GM19438 (cell line): ENCODE measurements around the gene LRRC4C.

Source experiments
- ATAC-seq: cut with Tn5 transposase; IDR thresholded peaks from one replicate; pipeline ENCODE4 v1.9.1; 2021; ENCODE audit warnings: low read depth; ENCODE audit not compliant: unreplicated experiment

Gene LRRC4C

GRCh38 chr11:41459465-41460401, at the start of gene LRRC4C:
Gene LRRC4C (minus strand): TSS chr11:41459652.
- no peak for ATAC-seq

GRCh38 chr11:41508121-41508520, 48.7 kb upstream of the LRRC4C start:
- ATAC-seq = no peak

GRCh38 chr11:41499429-41499828, 40.0 kb upstream of the LRRC4C start:
- ATAC-seq = no peak

DNA sequence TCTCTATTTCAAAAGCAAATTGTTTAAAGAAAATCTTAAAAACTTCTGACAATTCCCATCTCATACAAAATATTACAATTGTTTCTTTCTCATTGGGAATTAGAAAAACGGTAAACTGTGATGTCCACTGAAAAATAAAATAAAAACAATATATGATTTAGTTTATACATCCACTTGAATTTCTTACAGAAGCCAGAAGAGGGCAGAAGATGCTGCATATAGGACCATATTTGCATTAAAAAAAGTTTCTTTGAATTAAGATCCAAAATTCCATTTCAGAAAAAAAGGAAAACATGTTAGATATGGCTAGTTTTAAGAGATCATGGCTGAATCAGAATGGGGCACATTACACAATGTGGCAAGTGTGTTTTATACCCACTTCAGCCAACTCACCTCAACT, 39.3 kb upstream of the LRRC4C start:
- no peak for ATAC-seq

DNA sequence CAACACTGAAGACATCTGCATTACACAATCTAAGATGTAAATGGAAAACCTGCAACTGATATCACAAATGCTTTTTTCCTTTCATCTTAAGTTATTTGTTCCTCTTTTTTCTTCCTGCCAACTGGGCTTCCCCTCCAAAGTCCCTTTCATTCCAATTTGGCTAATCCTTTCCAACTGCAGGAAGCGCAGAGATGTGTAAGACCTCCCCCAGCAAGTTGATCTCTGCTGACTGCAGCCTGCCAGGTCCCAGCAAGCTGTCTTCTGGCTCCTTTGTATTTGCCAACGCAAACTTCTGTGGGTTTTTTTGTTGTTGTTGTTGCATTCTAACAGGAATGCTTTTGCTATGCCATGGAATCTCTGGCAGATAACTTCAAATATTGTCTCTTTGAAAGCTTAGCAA, 38.5 kb upstream of the LRRC4C start:
- no peak for ATAC-seq

GRCh38 chr11:41494716-41495115, 35.3 kb upstream of the LRRC4C start:
- no peak for ATAC-seq

DNA sequence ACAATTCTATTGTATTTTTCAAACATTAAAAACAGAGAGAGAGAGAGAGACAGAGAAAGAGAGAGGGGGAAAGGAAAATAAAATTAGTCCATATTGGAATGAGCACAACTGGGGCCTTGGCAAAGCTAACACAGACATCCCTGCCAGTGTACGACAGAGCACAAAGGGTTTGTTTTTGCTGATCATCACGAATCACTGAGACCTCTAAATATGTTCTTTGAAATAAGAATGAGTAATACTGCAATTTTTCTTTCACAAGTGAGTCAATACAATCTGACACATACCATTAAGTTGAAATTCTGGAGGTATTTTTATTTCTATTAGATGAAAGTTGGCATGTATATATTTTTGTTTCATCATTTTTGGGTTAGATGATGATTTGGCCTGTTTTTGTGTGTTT, 27.0 kb upstream of the LRRC4C start:
- no peak for ATAC-seq

DNA sequence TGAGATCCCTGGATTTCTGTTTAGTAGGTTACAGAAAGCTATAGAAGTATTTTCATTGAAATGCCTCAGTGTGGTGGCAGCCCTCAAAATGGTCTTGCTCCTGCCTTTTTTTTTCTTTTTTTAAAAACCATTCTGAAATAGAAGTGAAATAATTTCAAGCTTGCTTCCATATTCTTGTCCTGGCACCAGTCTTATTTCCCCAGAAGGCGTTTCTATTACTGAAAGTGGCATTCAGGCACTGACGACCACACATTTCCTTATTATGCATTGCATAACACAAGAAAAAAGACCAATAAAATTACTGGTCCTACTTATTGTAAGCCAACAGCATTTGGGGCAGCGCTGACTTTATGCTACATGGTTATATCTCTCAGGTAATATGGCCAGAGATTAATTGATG, 24.5 kb upstream of the LRRC4C start:
- no peak for ATAC-seq

- no peak for ATAC-seq
These were observed 19.7 kb upstream of the LRRC4C start for GRCh38 chr11:41479179-41479578.

GRCh38 chr11:41461057-41461681, 1.7 kb upstream of the LRRC4C start:
- ATAC-seq = no peak

DNA sequence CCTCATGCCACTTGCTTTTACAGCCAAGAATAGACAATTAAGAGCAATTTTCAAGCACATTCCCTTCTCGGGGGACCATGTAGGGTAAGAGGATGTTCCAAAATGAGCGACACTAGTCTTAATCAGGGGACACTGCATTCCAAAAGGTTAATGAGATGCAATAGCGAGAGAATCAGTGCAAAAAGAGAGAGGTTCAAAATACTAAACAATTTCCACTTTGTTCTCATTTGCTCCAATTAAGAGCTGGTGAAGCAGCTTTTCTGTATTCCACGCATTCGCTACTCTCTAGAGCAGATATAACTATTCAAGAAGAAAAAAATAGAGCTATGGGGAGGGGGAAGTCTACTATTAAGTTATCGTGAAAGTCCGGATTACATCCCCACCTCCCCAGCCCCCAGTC, 811 bp downstream of the LRRC4C start:
- ATAC-seq = no peak

DNA sequence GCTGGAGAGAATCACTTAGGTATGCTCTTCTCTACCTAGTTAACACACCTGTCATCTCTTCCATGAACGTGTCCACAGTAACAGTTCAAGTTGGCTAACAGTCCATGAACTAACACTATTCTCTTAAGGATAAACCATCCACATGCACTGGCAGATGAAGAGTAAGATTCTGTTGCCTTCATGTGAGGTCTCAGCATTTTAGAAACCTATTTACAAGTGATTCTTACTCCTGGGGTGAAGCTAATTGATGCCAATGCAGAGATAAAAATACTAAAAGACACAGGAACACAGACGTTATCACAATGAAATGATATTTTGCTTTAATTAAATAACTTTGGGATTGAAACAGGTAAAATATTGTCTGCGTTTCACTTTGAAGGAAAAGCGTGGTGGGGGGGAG, 1.3 kb downstream of the LRRC4C start:
- ATAC-seq = no peak

- no peak for ATAC-seq
These were observed 2.0 kb downstream of the LRRC4C start for GRCh38 chr11:41457216-41458014.

DNA sequence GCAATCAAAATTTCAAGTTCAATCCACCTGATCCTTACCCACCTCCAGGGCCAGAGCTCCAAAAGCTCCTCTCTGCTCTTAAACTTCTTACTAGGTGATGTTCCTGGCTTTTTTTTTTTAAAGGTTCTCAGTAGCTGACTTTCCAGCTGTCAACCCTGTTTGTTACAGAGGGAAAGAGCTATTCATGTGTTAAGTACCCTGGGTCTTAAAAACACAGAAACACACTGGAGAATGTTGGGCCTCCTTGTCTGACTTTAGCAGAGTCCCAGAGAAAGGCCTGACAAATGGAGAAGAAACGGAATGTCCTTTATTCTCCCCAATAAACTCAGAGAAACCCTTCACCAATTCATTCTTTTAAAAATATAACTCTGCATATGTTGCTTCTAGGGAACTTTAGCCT, 3.2 kb downstream of the LRRC4C start:
- ATAC-seq = no peak

- no peak for ATAC-seq
These were observed 8.4 kb downstream of the LRRC4C start for GRCh38 chr11:41451011-41451410.

GRCh38 chr11:41449483-41450050, 9.9 kb downstream of the LRRC4C start:
- ATAC-seq = no peak

GRCh38 chr11:41446566-41446965, 12.9 kb downstream of the LRRC4C start:
- no peak for ATAC-seq

DNA sequence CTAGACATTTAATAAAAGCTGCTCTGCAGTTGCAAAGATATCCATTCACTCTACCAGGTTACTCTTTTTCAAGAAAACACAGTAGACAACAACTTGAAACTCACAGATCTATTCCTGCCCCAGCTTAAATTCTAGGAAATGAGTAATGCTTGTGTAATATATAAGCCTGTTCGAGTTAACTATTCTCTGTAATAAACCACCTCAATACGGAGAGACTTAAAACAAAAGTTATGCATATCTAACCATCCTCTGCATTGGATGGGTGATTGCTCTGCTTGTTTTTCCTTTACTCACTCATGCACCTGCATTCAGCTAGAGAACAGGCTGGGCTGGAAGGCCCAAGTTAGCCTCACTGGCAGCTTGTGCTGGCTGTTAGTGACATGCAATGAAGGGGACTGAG, 13.3 kb downstream of the LRRC4C start:
- ATAC-seq = no peak

DNA sequence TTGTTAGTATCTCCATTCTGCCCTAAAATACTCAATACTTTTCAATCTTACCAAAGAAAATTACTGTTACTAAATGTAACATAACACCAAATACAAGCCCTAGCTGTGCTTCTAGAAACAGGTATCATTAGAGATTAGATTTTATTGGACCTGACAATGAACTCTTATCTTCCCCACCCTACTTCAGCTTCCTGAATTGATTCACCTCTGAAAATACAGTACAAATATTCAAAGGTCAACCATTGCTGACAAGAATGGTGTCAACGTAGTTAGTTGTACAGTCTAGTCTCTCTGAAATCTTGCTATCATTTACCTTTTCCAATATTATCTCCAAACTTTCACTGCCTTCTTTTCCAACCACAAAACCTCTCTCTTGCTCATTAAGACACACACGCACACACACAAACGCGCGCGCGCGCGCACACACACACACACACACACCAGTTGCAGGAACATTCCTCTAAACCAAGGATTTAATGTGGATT, 22.4 kb downstream of the LRRC4C start:
- no peak for ATAC-seq

DNA sequence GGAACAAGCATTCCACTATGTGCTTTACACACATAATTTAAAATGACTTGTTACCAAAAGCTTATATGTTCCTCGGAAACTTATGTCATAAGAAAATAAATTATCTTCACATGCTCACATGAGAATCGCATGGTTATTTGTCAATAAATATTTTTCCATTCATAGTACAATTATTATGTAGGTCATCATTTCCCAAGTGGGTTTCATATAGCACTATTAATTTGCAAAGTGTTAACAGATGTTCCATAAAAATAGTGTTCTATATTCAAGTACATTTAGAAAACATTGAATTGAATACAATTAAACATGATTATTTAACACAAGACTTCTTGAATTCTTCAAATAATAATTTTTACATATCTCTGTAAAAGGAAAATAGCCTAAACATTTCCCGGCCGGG, 23.9 kb downstream of the LRRC4C start:
- ATAC-seq = no peak

DNA sequence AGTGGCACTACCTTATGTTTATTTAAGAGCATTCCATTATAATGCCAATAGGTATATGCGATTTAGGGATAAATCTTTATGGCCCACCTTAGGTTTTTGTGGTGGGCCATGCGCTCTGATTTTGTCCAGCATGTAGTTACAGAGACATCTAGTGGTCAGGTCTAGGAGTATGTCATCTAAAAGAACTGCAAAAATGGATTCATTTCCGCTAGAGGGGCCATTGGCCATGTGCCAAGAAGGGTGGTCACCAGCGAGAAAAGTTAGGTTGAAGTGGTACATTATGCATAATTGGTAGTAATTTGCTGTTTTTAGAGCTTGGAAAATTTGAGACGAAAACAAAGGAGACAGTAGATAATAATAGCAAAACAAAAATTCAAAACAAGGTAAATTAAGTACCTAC, 27.7 kb downstream of the LRRC4C start:
- ATAC-seq = no peak
